ENCODE measurements around the gene PCNX2. TPM values are rescaled to one million over a fixed set of nuclear protein-coding genes. Genes with fewer than 3 reads are reported as not detected.

PCNX2 gene
- polyA plus RNA-seq, 1 donor (not counting 4 experiments of a cell fraction or from before 2014, with no cell fraction given): 18.0 TPM

GRCh38 chr1:233246965-233247364 lies 48.6 kb downstream of the PCNX2 start:
- Histone ChIP-seq H3K27ac (ENCODE audit: control insufficient read depth, insufficient read depth, low read length) (no peak overlapping the region), H3K9me1 (ENCODE audit: control insufficient read depth, extremely low read depth, insufficient read depth, low read length) (no peaks in the 10 kb centered on the region), H3K9me3 (ENCODE audit: control insufficient read depth, low read depth, low read length) (no peaks in the 10 kb centered on the region), H4K20me1 (ENCODE audit: control insufficient read depth, extremely low read depth, insufficient read depth, low read length) (no peaks in the 10 kb centered on the region), H3K9ac (ENCODE audit: control insufficient read depth, extremely low read depth, insufficient read depth, low read length) (no peak overlapping the region), H2AFZ (ENCODE audit: control insufficient read depth, low read length) (no peak overlapping the region), H3K79me2 (ENCODE audit: control insufficient read depth, insufficient read depth, low read length) (no peaks in the 10 kb centered on the region), H3K27me3 (ENCODE audit: control insufficient read depth, extremely low read depth, insufficient read depth, low read length) (no peaks in the 10 kb centered on the region), H3K4me3 (ENCODE audit: control insufficient read depth in 2 of 3, extremely low read depth in 1 of 3, insufficient read depth in 2 of 3, low read depth in 1 of 3, low read length in 3 of 3) (no peak overlapping the region), H3K4me1 (ENCODE audit: control insufficient read depth, extremely low read depth, insufficient read depth, low read length) (no peaks in the 10 kb centered on the region), H3K4me2 (ENCODE audit: control insufficient read depth, extremely low read depth, insufficient read depth, low read depth, low read length) (no peak overlapping the region), H3K36me3 (ENCODE audit: control insufficient read depth in 2 of 2, extremely low read depth in 1 of 2, insufficient read depth in 2 of 2, low read length in 2 of 2) (peaks cover 4 to 19% of the 10 kb centered on the region in 2 experiments)
- dilution Hi-C loops (cut with MboI; ENCODE audit: extremely low pct_ligation_motif_present, low sequenced_read_pairs): no loop called here
- DNase-seq (ENCODE audit: low read depth, low spot score) (no peak), FAIRE-seq (no peak)
- TF ChIP-seq EZH2 (IDR thresholded peaks at IDR 0.05; ENCODE audit: low read length): no peak
- TF ChIP-seq CTCF (optimal IDR thresholded peaks at IDR 0.05 in 1 of 3, IDR thresholded peaks at IDR 0.05 in 1 of 3, conservative IDR thresholded peaks at IDR 0.05 in 1 of 3; ENCODE audit: extremely low read depth in 1 of 3, insufficient read depth in 2 of 3, low read length in 3 of 3): no peak

GRCh38 chr1:233245191-233245765 lies 50.2 kb downstream of the PCNX2 start:
- Histone ChIP-seq H3K4me1 (ENCODE audit: control insufficient read depth, extremely low read depth, insufficient read depth, low read length) (no peaks in the 10 kb centered on the region), H3K4me2 (ENCODE audit: control insufficient read depth, extremely low read depth, insufficient read depth, low read depth, low read length) (no peak overlapping the region), H3K4me3 (ENCODE audit: control insufficient read depth in 2 of 3, extremely low read depth in 1 of 3, insufficient read depth in 2 of 3, low read depth in 1 of 3, low read length in 3 of 3) (no peak overlapping the region), H3K36me3 (ENCODE audit: control insufficient read depth in 2 of 2, extremely low read depth in 1 of 2, insufficient read depth in 2 of 2, low read length in 2 of 2) (peaks cover 4 to 16% of the 10 kb centered on the region in 2 experiments), H2AFZ (ENCODE audit: control insufficient read depth, low read length) (no peak overlapping the region), H4K20me1 (ENCODE audit: control insufficient read depth, extremely low read depth, insufficient read depth, low read length) (no peaks in the 10 kb centered on the region), H3K27me3 (ENCODE audit: control insufficient read depth, extremely low read depth, insufficient read depth, low read length) (no peaks in the 10 kb centered on the region), H3K9me1 (ENCODE audit: control insufficient read depth, extremely low read depth, insufficient read depth, low read length) (no peaks in the 10 kb centered on the region), H3K9ac (ENCODE audit: control insufficient read depth, extremely low read depth, insufficient read depth, low read length) (no peak overlapping the region), H3K27ac (ENCODE audit: control insufficient read depth, insufficient read depth, low read length) (no peak overlapping the region), H3K9me3 (ENCODE audit: control insufficient read depth, low read depth, low read length) (no peaks in the 10 kb centered on the region), H3K79me2 (ENCODE audit: control insufficient read depth, insufficient read depth, low read length) (no peaks in the 10 kb centered on the region)
- TF ChIP-seq EZH2 (IDR thresholded peaks at IDR 0.05; ENCODE audit: low read length) (no peak), CTCF (optimal IDR thresholded peaks at IDR 0.05 in 1 of 3, IDR thresholded peaks at IDR 0.05 in 1 of 3, conservative IDR thresholded peaks at IDR 0.05 in 1 of 3; ENCODE audit: extremely low read depth in 1 of 3, insufficient read depth in 2 of 3, low read length in 3 of 3) (no peak)
- dilution Hi-C loops (cut with MboI; ENCODE audit: extremely low pct_ligation_motif_present, low sequenced_read_pairs): no loop called here
- no peak for FAIRE-seq
- no peak for DNase-seq (ENCODE audit: low read depth, low spot score)
